Measurements from ENCODE around the gene ATAD3A. TPM values are rescaled to one million over a fixed set of nuclear protein-coding genes. Genes with fewer than 3 reads are reported as not detected.
"Not testable (repeated sequence)": the region's sequence is repeated elsewhere in the genome, so short reads cannot be mapped to it uniquely, and the experiment has no call there.

ATAD3A gene
- total RNA-seq, 4 donors from 2014 or later: 18.3 to 29.3 (median 25.2) TPM

DNA sequence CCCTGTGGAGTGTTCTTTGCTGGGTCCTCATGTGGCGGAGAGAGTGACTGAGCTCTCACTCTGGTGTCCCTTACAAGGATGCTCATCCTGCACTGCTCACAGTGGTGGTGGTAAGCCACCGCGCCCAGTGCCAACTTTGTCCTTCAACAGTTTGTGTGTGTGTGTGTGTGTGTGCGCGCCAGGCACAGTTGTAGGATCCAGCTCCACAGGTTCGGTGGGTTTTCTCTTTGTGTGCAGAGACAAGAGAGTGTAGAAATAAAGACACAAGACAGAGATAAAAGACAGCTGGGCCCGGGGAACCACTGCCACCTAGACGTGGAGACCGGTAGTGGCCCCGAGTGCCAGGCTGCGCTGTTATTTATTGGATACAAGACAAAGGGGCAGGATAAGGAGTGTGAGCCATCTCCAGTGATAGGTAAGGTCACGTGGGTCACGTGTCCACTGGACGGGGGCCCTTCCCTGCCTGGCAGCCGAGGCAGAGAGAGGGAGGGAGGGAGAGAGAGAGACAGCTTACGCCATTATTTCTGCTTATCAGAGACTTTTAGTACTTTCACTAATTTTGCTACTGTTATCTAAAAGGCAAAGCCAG is 7.1 kb upstream of the ATAD3A start:
- H3K27ac ChIP-seq (replicated peaks in 1 of 4): peak overlapping the region; percentile 78 to 83 (median 80)

DNA sequence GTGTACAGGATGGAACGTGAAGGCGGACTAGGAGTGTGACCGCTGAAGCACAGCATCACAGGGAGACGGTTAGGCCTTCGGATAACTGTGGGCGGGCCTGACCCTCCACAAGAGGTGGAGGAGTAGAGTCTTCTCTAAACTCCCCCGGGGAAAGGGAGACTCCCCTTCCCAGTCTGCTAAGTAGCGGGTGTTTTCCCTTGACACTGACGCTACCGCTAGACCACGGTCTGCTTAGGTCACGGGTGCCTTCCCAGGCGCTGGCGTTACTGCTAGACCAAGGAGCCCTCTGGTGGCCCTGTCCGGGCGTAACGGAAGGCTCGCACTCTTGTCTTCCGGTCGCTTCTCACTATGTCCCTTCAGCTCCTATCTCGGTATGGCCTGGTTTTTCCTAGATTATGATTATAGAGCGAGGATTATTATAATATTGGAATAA is 6.6 kb upstream of the ATAD3A start:
- intact Hi-C loops (cut with DNase I); H3K36me3 ChIP-seq; H3K27me3 ChIP-seq; H3K9me3 ChIP-seq; DNase-seq (ENCODE audit: extremely low spot score): not testable (repeated sequence)
- TF ChIP-seq, protein P1, sequence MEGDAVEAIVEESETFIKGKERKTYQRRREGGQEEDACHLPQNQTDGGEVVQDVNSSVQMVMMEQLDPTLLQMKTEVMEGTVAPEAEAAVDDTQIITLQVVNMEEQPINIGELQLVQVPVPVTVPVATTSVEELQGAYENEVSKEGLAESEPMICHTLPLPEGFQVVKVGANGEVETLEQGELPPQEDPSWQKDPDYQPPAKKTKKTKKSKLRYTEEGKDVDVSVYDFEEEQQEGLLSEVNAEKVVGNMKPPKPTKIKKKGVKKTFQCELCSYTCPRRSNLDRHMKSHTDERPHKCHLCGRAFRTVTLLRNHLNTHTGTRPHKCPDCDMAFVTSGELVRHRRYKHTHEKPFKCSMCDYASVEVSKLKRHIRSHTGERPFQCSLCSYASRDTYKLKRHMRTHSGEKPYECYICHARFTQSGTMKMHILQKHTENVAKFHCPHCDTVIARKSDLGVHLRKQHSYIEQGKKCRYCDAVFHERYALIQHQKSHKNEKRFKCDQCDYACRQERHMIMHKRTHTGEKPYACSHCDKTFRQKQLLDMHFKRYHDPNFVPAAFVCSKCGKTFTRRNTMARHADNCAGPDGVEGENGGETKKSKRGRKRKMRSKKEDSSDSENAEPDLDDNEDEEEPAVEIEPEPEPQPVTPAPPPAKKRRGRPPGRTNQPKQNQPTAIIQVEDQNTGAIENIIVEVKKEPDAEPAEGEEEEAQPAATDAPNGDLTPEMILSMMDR (IDR thresholded peaks at IDR 0.05): peak; percentile 19 to 62 (median 42)
- peak in 1 of 2 donors; percentile 21 for TF ChIP-seq POLR2AphosphoS5 (IDR thresholded peaks at IDR 0.05)
- WGBS: 9% methylated on average over 8 of the region's 22 CpGs
- peak overlapping the region in 3 of 4 donors; percentile 18 to 37 (median 23) for H3K4me3 ChIP-seq
- H3K27ac ChIP-seq (replicated peaks in 1 of 4): peak overlapping the region; percentile 78 to 83 (median 80)
- peaks cover 6 to 20% (median 14%) of the 10 kb centered on the region in 4 donors for H3K4me1 ChIP-seq

More for the DNA sequence above, 7.1 kb upstream of the ATAD3A start:
- Histone ChIP-seq H3K4me1 (peaks cover 6 to 18% (median 13%) of the 10 kb centered on the region in 4 donors), H3K4me3 (peak overlapping the region in 3 of 4 donors; percentile 18 to 37 (median 23))
- DNase-seq (ENCODE audit: extremely low spot score): peak; percentile 94
- intact Hi-C loops (cut with DNase I); H3K36me3 ChIP-seq; H3K27me3 ChIP-seq; H3K9me3 ChIP-seq: not testable (repeated sequence)
- 45% methylated on average over 12 of the region's 16 CpGs for WGBS
- TF ChIP-seq, protein P1 (IDR thresholded peaks at IDR 0.05): peak; percentile 41 to 76 (median 68)
- peak in 1 of 2 donors; percentile 46 for TF ChIP-seq POLR2AphosphoS5 (IDR thresholded peaks at IDR 0.05)

DNA sequence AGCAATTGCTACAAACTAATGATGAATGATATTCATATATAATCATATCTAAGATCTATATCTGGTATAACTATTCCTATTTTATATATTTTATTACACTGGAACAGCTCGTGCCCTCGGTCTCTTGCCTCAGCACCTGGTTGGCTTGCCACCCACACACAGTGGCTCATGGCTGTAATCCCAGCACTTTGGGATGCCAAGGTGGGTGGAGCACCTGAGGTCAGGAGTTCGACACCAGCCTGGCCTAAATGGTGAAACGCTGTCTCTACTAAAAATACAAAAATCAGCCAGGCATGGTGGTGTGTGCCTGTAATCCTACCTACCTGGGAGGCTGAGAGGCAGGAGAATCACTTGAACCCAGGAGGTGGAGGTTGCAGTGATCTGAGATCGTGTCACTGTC is 6.2 kb upstream of the ATAD3A start:
- DNase-seq (ENCODE audit: extremely low spot score); H3K9me3 ChIP-seq; H3K27me3 ChIP-seq; H3K4me3 ChIP-seq; intact Hi-C loops (cut with DNase I); H3K36me3 ChIP-seq: not testable (repeated sequence)
- WGBS: 82% methylated on average over 5 of the region's 5 CpGs
- H3K27ac ChIP-seq (replicated peaks in 1 of 4): peak overlapping the region; percentile 78 to 83 (median 80)
- H3K4me1 ChIP-seq: peaks cover 7 to 24% (median 18%) of the 10 kb centered on the region in 4 donors

DNA sequence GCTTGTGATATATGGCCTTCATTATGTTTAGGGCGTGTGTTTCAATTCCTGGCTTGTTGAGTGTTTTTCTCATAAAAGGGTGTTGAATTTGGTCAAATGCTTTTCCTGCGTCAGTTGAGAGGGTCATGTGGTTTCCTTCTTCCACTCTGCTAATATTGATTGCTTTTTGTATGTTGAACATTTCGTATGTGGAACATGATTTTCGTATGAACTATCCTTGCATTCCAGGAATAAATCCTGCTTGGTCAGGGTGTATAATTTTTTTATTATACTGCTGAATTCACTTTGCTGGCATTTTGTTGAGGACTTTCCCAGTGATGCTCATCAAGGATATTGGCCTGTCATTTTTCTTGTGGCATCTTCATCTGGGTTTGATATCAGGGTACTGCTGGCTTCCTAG is 4.7 kb upstream of the ATAD3A start:
- intact Hi-C loops (cut with DNase I): no loop called here
- peaks cover 12 to 31% (median 23%) of the 10 kb centered on the region in 4 donors for H3K4me1 ChIP-seq
- WGBS: 92% methylated on average over 4 of the region's 4 CpGs

DNA sequence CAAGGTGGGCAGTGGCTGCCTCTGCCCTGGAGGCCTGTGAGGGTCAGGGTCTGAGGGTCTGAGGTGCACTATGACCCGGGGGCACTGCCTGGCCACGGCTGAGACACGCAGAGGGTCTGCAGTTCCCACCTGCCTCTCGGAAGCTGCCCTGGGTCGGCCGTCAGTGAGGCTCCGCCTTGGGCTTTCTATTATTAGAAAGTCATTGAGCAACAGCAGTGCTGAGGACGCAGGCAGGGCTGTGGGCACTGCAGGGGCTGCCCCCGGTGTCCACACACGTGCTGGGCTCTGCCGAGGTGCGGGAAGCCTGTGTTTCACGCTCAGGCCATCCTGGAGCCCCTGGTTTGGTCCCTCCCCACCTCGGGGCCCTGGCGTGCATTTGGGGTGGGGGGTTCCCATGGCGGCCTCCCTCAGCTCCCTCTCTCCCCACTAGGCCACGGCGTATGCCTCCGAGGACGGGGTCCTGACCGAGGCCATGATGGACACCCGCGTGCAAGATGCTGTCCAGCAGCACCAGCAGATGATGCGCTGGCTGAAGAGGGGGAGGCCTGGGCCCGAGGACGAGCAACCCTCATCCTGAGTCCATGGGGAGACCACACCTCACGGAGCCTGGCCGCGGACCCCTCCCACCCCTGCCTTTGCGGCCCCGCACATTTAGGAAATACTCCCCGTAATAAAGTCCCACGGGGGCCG is 3.0 kb upstream of the ATAD3A start:
- H3K4me1 ChIP-seq: peaks cover 12 to 41% (median 33%) of the 10 kb centered on the region in 4 donors
- intact Hi-C loops (cut with DNase I); H3K4me3 ChIP-seq; H3K27me3 ChIP-seq; H3K27ac ChIP-seq (replicated peaks in 1 of 4); DNase-seq (ENCODE audit: extremely low spot score); H3K36me3 ChIP-seq; H3K9me3 ChIP-seq: not testable (repeated sequence)
- WGBS: 85% methylated on average over 5 of the region's 34 CpGs

More for the DNA sequence above, 4.7 kb upstream of the ATAD3A start:
- Histone ChIP-seq H3K27me3 (no peaks in the 10 kb centered on the region), H3K27ac (replicated peaks in 1 of 4) (no peak overlapping the region), H3K36me3 (no peaks in the 10 kb centered on the region), H3K4me3 (no peak overlapping the region), H3K9me3 (no peaks in the 10 kb centered on the region)
- DNase-seq (ENCODE audit: extremely low spot score): no peak
- TF ChIP-seq POLR2A (IDR thresholded peaks at IDR 0.05; ENCODE audit: low read depth) (no peak), EP300 (IDR thresholded peaks at IDR 0.05) (no peak), POLR2AphosphoS5 (IDR thresholded peaks at IDR 0.05) (no peak)
- TF ChIP-seq, protein P1 (IDR thresholded peaks at IDR 0.05): no peak

DNA sequence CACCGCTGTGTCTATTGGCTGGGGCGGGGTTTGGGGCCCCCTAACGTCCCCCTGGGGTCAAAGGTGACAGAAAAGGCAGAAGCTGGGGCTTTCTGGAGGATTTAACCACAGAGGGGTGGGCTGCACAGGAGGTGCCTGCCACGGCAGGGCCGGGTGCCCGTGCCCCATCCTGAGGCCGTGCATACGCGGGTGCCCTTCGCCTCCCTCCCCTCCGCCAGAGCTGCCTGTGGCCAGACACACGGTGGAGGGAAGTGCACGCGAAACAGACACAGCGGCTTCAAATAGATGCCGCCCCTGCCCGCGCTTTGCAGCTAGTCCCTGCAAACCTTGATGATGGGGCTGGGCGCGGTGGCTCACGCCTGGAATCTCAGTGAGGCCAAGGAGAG is 2.5 kb upstream of the ATAD3A start:
- 81% methylated on average over 8 of the region's 21 CpGs for WGBS
- H3K27me3 ChIP-seq; H3K4me3 ChIP-seq; H3K36me3 ChIP-seq; H3K27ac ChIP-seq (replicated peaks in 1 of 4); DNase-seq (ENCODE audit: extremely low spot score); H3K9me3 ChIP-seq; intact Hi-C loops (cut with DNase I): not testable (repeated sequence)
- peaks cover 12 to 41% (median 33%) of the 10 kb centered on the region in 4 donors for H3K4me1 ChIP-seq

Data from esophagus muscularis mucosa (tissue), 4 donors.